ENCODE data around the gene KRT17. TPM values are rescaled to one million over a fixed set of nuclear protein-coding genes. Genes with fewer than 3 reads are reported as not detected.

The KRT17 gene
- total RNA-seq, 4 donors from 2014 or later, result 474 to 1,574 (median 971) TPM

GRCh38 chr17:41655611-41656111 lies 31.3 kb upstream of the KRT17 start:
- DNase-seq (ENCODE audit: low spot score in 2 of 2), result peak; percentile 89 to 96
- WGBS, 2 donors, result 39 to 46% methylated on average over 14 to 18 of the region's 18 CpGs
- no peak overlapping the region for H3K4me3 ChIP-seq (ENCODE audit: low read depth, poor library complexity, severe bottlenecking)
- TF ChIP-seq CTCF (IDR thresholded peaks at IDR 0.05) (no peak), POLR2A (IDR thresholded peaks at IDR 0.05) (no peak)
- intact Hi-C loops (cut with DNase I; ENCODE audit: low total_unique reads), result no loop called here

- intact Hi-C loops (cut with DNase I; ENCODE audit: low total_unique reads), result no loop called here
These were observed 30.6 kb upstream of the KRT17 start for GRCh38 chr17:41654678-41655607.

GRCh38 chr17:41653892-41654677 lies 29.7 kb upstream of the KRT17 start:
- H3K4me3 ChIP-seq (ENCODE audit: low read depth, poor library complexity, severe bottlenecking), result no peak overlapping the region
- intact Hi-C loops (cut with DNase I; ENCODE audit: low total_unique reads), result no loop called here
- 44 to 61% methylated on average over 5 to 14 of the region's 14 CpGs for WGBS, 2 donors
- peak; percentile 82 to 94 for DNase-seq (ENCODE audit: low spot score in 2 of 2)
- no peak for TF ChIP-seq CTCF (IDR thresholded peaks at IDR 0.05)
- no peak for TF ChIP-seq POLR2A (IDR thresholded peaks at IDR 0.05)

More at GRCh38 chr17:41654678-41655607, 30.6 kb upstream of the KRT17 start:
- TF ChIP-seq POLR2A (IDR thresholded peaks at IDR 0.05), result no peak
- TF ChIP-seq CTCF (IDR thresholded peaks at IDR 0.05), result no peak
- 49 to 57% methylated on average over 18 to 21 of the region's 24 CpGs for WGBS, 2 donors
- H3K4me3 ChIP-seq (ENCODE audit: low read depth, poor library complexity, severe bottlenecking), result no peak overlapping the region
- DNase-seq (ENCODE audit: low spot score in 2 of 2), result no peak

- no peak for DNase-seq (ENCODE audit: low spot score in 2 of 2)
- no peak overlapping the region for H3K4me3 ChIP-seq (ENCODE audit: low read depth, poor library complexity, severe bottlenecking)
- TF ChIP-seq POLR2A (IDR thresholded peaks at IDR 0.05) (no peak), CTCF (IDR thresholded peaks at IDR 0.05) (no peak)
- WGBS, 2 donors, result 63 to 65% methylated on average over 5 of the region's 5 CpGs
- intact Hi-C loops (cut with DNase I; ENCODE audit: low total_unique reads), result no loop called here
These were observed 29.0 kb upstream of the KRT17 start for GRCh38 chr17:41653421-41653820.

GRCh38 chr17:41652461-41652970 lies 28.1 kb upstream of the KRT17 start:
- intact Hi-C loops (cut with DNase I; ENCODE audit: low total_unique reads), result no loop called here
- DNase-seq (ENCODE audit: low spot score in 2 of 2), result no peak
- WGBS, 2 donors, result 62 to 75% methylated on average over 3 to 5 of the region's 5 CpGs
- no peak for TF ChIP-seq POLR2A (IDR thresholded peaks at IDR 0.05)
- TF ChIP-seq CTCF (IDR thresholded peaks at IDR 0.05), result no peak
- H3K4me3 ChIP-seq (ENCODE audit: low read depth, poor library complexity, severe bottlenecking), result no peak overlapping the region

Data from lower leg skin (tissue), 4 donors.